Dermis microvascular lymphatic vessel endothelial cell (primary cell): ENCODE results near the gene ENOSF1. TPM values are rescaled to one million over a fixed set of nuclear protein-coding genes. Genes with fewer than 3 reads are reported as not detected.
"Not testable (repeated sequence)": the region's sequence is repeated elsewhere in the genome, so short reads cannot be mapped to it uniquely, and the experiment has no call there.

ENCODE experiments used
- DNase-seq, 2 donors: peaks; one replicate each; pipeline versions ENCODE4 v3.0.0 to v3.0.0-alpha.2; 2010; ENCODE audit warnings: low read depth in 2 of 2
- total RNA-seq: library from RNA; depleted of rRNA; stranded (reverse); fragments of >200 nt; gene quantifications from 2 replicates; pipeline ENCODE4 v1.2.1, GENCODE V29; 2014

ENOSF1 gene, protein sequence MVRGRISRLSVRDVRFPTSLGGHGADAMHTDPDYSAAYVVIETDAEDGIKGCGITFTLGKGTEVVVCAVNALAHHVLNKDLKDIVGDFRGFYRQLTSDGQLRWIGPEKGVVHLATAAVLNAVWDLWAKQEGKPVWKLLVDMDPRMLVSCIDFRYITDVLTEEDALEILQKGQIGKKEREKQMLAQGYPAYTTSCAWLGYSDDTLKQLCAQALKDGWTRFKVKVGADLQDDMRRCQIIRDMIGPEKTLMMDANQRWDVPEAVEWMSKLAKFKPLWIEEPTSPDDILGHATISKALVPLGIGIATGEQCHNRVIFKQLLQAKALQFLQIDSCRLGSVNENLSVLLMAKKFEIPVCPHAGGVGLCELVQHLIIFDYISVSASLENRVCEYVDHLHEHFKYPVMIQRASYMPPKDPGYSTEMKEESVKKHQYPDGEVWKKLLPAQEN
- total RNA-seq = 19.3 and 20.7 TPM in 2 replicates

DNA sequence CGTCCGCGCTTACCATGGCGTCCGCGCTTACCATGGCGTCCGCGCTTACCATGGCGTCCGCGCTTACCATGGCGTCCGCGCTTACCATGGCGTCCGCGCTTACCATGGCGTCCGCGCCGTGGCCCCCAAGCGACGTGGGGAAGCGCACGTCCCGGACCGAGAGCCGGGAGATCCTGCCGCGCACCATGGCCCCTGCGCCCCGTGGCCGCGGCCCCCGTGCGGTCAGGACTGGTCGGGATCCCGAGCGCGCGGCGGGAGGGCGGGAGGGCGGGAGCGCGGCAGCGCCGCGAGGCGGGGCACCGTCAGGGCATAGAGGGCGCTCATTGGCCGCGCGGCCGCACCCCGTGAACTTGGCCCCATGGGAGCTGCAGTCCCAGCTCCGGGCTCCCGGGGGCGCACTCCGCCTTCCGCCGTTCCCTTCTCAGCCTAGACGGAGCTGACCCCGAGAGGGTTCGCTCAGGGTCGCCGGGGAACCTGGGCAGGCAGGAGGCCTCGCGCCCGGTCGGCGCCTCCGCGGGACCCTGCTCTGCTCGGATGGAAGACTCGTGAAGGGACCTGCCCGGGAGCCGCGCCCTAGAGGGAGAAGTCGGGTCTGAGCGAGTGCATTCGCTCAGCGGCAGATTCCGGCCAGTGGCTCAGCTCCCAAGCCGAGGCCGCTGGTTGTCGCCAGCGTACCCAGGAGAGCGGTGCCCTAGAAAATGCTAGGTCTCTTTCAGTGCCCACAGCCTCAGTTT lies at the start of gene ENOSF1:
Gene ENOSF1 (minus strand): TSS at position 230 of the 734 bp plus-strand sequence. CDS start 43 bp downstream, at position 187.
- peak; percentile 39 to 82 for DNase-seq

DNA sequence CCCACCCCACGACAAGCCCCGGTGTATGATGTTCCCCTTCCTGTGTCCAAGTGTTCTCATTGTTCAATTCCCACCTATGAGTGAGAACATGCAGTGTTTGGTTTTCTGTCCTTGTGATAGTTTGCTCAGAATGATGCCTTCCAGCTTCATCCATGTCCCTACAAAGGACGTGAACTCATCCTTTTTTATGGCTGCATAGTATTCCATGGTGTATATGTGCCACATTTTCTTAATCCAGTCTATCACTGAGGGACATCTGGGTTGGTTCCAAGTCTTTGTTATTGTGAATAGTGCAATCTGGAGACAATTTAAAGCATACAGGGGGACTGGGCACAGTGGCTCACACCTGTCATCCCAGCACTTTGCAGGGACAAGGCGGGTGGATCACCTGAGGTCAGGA lies 47.4 kb upstream of the ENOSF1 start:
- DNase-seq = not testable (repeated sequence)

DNA sequence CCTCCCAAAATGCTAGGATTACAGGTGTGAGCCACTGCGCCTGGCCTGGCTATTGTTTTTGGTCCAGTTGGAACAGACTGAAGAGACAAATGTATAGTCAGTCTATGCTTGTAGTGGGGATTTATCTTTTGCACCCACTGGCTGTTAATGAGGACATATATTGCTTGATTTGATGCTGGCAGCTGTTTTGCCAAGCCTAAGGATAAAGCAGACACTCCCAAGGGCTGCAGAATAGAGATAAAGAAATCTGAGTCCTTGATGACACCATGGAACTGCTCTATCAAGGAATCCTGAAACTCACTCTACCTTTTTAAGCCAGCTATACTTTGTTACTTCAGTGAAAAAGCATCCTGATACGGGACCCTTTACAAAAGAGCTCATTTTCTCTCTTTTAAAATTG lies 43.1 kb upstream of the ENOSF1 start:
- DNase-seq = no peak

DNA sequence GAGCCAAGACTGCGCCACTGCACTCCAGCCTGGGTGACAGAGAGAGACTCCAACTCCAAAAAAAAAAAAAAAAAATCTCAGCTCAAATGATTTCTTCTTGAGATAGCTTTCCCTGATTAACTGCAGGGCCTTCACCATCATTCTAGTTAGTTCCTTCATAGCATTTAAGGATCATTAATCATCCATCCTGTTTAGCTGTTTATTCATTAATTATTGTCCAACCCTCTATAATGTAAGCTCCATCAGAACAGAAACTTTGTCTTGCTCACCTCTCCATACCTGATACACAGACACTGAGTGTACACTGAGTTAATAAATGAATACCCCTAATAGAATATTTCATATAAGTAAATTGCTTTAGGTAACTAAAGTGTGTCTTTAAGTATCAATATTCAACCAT lies 42.2 kb upstream of the ENOSF1 start:
- DNase-seq = no peak

DNA sequence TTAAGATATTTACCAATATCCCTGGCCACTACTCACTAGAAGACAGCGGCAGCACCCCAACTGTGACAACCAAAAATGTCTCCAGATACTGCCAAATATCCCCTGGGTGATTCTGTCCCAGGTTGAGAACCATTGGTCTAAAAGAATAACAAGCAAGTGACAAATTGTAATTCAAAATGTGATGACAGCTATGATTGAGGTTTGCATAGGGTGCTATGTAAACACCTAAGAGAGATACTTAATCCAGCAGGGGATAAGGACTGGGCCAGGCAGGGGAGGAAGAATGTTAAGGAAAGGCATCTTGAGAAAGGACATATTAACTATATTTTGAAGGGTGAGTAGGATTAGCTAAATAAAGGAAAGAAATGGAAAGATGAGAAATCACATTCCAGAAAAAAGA lies 38.0 kb upstream of the ENOSF1 start:
- DNase-seq = no peak

DNA sequence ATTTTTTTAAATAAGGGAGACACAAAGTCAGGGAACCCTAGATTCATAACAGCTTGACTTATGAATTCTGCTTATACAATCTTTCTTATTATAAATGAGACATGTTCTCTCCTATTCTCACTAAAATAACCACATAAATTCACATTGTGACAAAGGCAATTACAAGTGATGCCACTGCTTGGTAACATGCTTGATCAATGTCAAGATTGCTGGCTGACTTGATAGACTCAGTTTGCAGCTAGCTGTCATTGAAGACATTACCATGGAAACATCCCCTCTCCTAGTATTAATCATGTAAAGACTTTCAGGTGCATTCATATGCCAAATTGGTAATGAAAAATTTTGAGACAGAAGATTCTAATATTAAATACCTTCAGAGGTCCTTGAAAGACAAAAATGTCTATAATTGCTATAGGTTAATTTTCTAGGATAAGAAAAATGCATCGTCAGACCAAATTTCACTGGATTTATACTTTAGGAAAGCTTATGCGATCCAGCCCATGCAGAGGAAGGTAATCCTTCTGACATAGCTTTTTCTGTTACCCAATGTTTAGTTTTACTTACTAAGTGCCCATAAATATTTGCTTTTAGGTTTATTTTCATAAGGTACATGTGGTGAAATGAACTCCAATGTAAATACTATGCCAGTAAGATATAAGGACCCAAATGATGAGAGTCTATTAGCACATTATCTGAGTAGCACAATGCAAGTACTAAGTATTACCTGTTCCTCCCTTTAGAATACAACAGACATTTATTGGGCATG lies 32.6 kb upstream of the ENOSF1 start:
- no peak for DNase-seq

DNA sequence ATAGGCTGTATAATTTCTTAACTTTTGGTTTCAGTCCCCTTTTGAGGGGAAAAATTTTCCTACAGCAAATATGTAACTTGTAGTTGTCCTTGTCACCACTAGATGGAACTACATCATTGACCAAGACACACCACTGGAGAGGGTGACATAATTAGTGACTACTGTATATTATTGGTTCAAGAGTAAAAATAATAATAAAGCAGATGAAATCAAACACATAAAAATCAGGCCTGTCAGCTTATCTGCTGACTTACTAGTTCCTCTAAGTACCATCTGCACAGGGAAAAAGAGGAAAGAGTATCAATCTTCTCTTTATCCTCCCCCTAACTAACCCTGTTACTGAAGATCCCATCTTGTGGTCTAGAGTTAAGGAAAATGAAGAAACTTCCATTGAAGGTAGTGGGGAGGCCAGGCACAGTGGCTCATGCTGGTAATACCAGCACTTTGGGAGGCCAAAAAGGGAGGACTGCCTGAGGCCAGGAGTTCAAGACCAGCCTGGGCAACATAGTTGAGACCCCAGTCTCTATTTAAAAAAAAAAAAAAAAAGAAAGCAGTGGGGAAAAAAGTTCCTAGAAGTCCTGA lies 29.6 kb upstream of the ENOSF1 start:
- DNase-seq = peak; percentile 55 to 74

DNA sequence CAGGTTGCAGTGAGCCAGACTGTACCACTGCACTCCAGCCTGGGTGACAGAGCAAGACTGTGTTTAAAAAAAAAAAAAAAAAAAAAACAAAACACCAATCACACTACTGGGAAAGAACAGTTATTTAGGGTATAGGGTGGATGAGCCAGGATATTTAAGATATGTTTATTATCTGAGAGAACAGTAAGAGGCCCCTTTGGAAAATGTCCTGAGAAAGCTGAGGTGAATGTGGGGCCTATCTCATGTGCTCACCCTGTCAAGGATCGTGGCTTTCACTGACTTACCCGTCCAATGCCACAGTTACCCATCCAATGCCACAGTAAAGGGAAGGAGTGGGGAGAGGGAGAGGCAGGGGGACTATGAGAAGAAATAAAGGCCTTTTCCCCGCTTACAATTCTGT lies 19.9 kb upstream of the ENOSF1 start:
- no peak for DNase-seq

DNA sequence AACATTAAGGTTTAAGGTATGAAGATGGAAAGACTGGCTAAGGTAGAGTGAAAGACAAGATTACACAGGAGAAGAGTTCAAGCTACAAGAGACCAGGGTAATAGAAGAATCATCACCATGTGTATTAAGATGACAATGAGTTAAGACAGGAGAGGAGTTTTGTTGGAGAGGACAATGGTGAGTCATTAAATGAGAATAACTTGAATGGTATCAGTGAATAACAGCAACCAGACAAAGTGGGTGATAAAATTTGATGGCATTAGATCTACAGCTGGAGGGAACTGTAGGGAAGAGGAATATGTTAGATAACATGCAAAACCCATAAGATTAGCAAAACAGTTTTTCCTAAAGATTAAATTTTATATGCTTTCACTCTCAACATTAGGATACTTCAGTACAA lies 18.8 kb upstream of the ENOSF1 start:
- no peak for DNase-seq

DNA sequence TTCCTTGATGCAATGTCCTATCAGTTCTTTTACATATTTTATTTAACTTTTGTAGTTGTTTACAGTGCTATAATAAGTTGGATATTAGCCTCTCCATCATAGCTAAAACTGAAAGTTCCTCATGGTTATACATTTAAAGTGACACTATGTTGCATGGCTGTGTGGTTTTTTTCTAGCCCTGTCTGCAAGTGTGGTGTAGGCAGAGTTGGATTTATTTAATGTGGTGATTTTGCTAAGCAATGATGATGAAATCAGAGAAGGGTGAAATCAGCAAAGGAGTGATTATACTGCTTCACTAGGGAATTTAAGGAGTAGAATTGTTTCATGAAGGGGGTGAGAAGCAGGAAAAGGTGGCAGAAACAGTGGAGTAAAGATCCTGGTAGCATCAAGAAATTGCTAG lies 18.3 kb upstream of the ENOSF1 start:
- DNase-seq = no peak

DNA sequence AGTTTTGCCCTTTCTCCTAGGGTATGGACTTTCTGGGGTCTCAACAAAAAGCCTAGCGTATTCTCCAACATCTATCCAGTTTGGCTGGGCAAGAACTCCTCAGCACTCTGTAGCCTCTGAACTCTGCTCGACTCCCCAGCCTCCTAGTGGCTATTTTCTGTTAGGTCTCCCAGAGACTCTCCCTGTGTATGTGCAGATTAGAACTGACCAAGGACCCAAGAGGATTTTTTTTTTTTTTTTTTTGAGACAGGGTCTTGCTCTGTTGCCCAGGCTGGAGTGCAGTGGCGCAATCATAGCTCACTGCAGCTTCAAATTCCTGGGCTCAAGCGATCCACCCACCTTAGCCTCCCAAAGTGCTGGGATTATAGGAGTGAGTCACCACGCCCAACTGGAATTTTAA lies 17.7 kb upstream of the ENOSF1 start:
- DNase-seq = peak in 1 of 2 donors; percentile 10

DNA sequence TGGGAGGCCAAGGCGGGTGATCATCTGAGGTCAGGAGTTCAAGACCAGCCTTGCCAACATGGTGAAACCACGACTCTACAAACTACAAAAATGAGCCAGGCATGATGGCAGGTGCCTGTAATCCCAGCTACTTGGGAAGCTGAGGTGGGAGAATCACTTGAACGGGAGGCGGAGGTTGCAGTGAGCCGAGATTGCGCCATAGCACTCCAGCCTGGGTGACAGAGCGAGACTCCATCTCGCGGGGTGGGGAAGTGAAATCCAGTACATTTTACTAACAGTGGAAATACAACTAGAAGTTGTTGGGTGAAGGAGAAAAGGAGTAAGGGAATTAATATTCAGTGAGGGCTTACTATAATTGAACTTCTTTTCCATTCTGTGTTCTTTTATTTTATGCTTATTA lies 13.2 kb upstream of the ENOSF1 start:
- DNase-seq = no peak

DNA sequence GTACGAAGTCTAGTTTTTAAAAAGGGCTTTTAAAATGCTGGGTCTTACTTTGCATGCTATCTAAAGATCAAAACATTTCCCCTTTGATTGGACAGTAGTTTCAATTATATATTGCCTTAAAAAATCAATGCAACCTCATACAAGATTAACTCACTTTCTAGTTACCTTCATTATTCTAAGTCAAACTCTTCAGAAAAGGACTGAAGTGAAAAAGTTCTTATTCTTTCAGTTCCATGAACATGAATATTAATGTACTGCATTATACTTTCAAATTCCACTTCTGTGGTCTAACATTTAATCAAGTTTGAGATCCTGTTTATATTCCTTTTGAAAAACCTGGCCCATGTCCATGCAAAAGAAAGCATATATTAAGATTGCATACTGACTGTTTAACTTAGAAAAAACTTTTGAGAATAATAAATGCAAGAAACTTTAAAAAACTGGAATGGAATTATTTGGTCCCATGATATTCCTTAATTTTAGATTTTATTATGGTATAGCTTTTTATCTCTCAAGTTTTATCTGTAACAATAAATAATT lies 11.2 kb upstream of the ENOSF1 start:
- no peak for DNase-seq

DNA sequence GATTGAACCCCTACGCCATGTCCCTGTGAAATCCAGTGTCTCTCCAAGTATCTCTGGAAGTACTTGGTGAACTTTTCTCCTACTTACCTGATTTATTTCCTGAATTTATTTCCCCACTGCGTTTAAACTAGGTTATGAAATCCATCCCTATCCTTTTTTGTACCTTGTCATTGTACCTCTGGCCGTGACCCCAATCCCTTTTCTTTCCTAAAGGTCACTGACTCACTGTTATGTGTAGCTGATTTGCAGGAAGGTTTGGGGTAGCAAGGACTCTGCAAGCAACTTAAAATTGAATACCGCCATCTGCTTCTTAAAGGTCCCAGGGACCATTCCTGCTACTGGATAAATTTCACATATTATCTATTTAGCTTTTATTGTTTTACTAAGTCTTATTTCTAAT lies 4.6 kb upstream of the ENOSF1 start:
- no peak for DNase-seq

DNA sequence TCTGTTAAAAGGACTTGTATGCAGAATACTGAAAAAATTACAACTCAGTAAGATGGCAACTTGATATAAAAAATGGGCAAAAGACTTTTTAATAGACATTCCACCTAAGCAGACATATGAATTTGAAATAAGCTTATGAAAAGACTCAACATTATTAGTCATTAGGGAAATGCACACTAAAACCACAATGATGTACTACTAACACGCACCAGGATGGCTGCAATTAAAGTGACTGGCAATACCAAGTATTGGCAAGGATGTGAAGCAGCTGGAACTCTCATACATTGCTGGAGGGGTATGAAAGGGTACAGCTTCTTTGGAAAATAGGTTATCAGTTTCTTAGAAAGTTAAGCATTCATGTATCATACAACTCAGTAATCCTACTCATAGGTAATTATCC lies 3.2 kb upstream of the ENOSF1 start:
- no peak for DNase-seq

DNA sequence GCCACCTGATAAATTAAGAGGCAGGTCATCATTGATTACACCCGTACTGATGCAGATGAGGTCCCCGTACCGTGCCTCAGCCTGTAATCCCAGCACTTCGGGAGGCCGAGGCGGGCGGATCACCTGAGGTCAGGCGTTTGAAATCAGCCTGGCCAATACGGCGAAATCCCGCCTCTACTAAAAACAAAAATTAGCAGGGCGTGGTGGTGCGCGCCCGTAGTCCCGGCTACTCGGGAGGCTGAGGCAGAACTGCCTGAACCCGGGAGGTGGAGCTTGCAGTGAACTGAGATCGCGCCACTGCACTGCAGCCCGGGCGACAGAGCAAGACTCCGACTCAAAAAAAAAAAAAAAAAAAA lies 683 bp upstream of the ENOSF1 start:
- DNase-seq = no peak

DNA sequence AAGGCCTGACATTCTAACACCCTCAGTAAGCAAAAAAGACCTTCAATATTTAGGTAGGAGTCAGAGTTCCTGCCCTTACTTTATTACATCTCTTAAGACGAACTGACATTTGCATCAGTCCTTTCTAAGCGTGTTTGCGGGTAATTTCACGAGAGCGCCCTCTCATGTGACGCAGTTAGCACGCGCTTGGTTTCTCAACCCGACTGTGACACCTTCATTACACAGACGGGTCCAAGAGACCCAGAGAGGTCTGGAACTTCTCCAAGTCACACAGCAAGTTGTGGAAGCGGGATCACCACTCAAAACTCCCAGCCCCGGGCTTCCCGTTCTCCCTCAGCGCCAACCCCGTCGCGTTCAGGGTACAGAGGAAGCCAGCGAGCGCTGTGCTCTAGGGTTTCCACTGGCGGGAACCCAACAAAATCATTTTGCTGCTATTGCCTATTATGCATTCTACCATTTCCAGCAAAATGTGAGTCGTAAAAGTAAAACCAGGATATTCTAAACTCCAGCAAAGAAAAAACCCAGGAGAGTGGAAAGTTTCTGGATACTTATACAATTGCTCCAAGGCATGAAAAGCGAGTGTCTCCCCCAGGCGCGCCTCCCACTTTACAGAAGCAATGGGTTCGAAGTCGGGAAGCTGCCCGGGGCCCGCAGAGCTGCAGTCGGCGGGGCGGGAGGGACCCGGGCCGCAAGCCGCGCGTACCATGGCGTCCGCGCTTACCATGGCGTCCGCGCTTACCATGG lies 601 bp downstream of the ENOSF1 start:
- peak; percentile 64 to 79 for DNase-seq

DNA sequence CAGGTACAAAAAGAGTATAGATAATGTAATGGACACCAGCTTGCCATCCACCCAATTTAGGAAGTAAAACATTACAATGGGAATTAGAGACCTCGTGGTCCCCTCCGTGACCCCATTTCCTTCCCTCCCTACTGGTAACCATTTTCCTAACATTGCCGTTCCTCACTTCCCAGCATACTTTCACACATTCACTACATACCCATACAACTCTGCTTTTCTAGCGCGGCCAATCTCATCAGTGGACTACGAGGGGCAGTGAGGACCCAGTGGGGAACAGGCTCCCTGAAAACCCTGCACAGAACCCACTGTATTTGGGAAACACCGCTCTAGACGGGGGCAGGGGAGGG lies 1.1 kb downstream of the ENOSF1 start:
- DNase-seq = peak; percentile 31 to 51

DNA sequence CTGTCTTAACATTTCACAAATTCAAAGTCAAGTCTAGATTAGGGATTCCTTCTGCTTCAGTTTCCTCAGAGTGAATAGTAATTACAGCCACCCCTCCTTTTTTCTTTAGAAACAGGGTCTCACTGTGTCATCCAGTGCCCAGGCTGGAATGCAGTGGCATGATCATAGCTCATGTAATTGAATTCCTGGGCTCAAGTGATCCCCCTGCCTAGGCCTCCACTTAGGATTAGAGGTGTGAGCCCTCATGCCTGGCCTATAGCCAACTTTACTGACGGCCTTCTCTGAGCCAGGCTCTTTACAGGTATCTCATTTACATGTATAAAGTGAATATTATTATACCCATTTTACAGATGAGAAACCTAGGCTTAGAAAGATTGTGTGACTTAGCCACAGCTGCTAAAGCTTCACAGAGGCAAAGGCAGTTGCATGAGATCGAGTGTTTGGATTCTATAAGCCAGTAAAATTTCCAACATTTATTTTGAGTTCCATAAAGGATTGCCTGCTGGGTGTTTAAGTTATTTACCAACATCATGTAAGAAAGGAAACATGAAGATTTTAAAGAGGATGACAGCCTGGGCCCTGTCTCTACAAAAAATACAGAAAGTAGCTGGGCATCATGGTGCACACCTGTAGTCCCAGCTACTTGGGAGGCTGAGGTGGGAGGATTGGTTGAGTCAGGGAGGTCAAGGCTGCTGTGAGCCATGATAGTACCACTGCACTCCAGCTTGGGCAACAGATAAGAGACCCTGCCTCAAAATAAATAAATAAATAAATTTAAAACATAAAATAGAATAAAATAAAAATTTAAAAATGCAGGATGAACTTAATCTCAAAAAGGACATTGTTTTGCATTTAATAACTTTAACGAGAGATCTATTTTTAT lies 1.8 kb downstream of the ENOSF1 start:
- DNase-seq = no peak

DNA sequence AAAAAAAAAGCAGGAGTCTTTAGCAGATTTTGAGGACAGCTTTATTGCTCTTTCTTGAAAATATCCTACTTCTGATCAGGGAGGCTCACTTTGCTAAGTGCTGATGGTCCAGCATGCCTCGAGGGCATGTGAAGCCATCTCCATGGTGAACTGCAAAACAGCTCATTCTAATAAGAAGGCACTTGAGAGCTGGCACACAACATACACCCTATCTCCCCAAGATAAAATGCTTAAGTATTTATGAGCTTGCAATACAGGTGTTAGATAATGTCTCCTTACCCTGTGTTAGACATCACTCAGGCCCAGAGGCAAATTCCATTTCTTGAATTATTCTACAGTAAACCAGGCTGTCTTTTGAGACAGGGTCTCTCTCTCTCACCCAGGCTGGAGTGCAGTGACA lies 2.7 kb downstream of the ENOSF1 start:
- DNase-seq = no peak
